T follicular helper cell (primary cell): Measurements from ENCODE around the gene VRK1.
"Not testable (repeated sequence)": the region's sequence is repeated elsewhere in the genome, so short reads cannot be mapped to it uniquely, and the experiment has no call there.

Experiments used
- DNase-seq: peaks from one replicate; pipeline ENCODE4 v3.0.0-alpha.2; 2020; ENCODE audit warnings: low read depth

Gene VRK1

GRCh38 chr14:96883974-96884373, 86.8 kb downstream of the VRK1 start:
- DNase-seq = not testable (repeated sequence)

- no peak for DNase-seq
Measured at GRCh38 chr14:96888158-96888557, 91.0 kb downstream of the VRK1 start.

GRCh38 chr14:96888593-96888992, 91.4 kb downstream of the VRK1 start:
- no peak for DNase-seq

GRCh38 chr14:96889091-96889490, 91.9 kb downstream of the VRK1 start:
- no peak for DNase-seq

GRCh38 chr14:96893966-96894622, 96.9 kb downstream of the VRK1 start:
- no peak for DNase-seq

- DNase-seq = no peak
Measured at GRCh38 chr14:96894966-96895365, 97.8 kb downstream of the VRK1 start.

- no peak for DNase-seq
Measured at GRCh38 chr14:96895658-96896271, 98.6 kb downstream of the VRK1 start.

GRCh38 chr14:96897184-96897583, 100.0 kb downstream of the VRK1 start:
- DNase-seq = no peak

GRCh38 chr14:96901227-96901626, 104.0 kb downstream of the VRK1 start:
- DNase-seq = no peak

- no peak for DNase-seq
Measured at GRCh38 chr14:96902004-96902403, 104.8 kb downstream of the VRK1 start.

- no peak for DNase-seq
Measured at GRCh38 chr14:96903444-96904023, 106.4 kb downstream of the VRK1 start.

GRCh38 chr14:96904201-96904600, 107.0 kb downstream of the VRK1 start:
- no peak for DNase-seq

- DNase-seq = no peak
Measured at GRCh38 chr14:96905065-96905464, 107.9 kb downstream of the VRK1 start.

- no peak for DNase-seq
Measured at GRCh38 chr14:96905825-96906224, 108.6 kb downstream of the VRK1 start.

- no peak for DNase-seq
Measured at GRCh38 chr14:96906434-96906833, 109.3 kb downstream of the VRK1 start.

- DNase-seq = no peak
Measured at GRCh38 chr14:96909841-96910364, 112.7 kb downstream of the VRK1 start.

GRCh38 chr14:96911499-96912149, 114.4 kb downstream of the VRK1 start:
- DNase-seq = no peak

- DNase-seq = no peak
Measured at GRCh38 chr14:96914571-96915128, 117.5 kb downstream of the VRK1 start.

GRCh38 chr14:96915478-96915877, 118.3 kb downstream of the VRK1 start:
- no peak for DNase-seq

- no peak for DNase-seq
Measured at GRCh38 chr14:96916751-96917150, 119.6 kb downstream of the VRK1 start.

- no peak for DNase-seq
Measured at GRCh38 chr14:96917442-96917963, 120.3 kb downstream of the VRK1 start.

GRCh38 chr14:96920023-96920422, 122.8 kb downstream of the VRK1 start:
- DNase-seq = no peak
